HUES64 (cell line): Measurements from ENCODE around the gene TMEM255B.
"Not testable (repeated sequence)": the region's sequence is repeated elsewhere in the genome, so short reads cannot be mapped to it uniquely, and the experiment has no call there.

Experiments used
- H3K27ac ChIP-seq: 2 replicates; pipeline ENCODE4 v1.7.0; 2013; ENCODE audit warnings: low read depth, low read length, inconsistent platforms
- H3K27me3 ChIP-seq: 2 replicates; pipeline ENCODE4 v1.6.1; 2013; ENCODE audit warnings: mild to moderate bottlenecking, low read length; ENCODE audit not compliant: insufficient read depth
- H3K36me3 ChIP-seq: 2 replicates; pipeline ENCODE4 v1.6.1; 2013; ENCODE audit warnings: mild to moderate bottlenecking, low read length; ENCODE audit not compliant: insufficient read depth
- H3K4me1 ChIP-seq: 2 replicates; pipeline ENCODE4 v1.6.1; 2013; ENCODE audit warnings: mild to moderate bottlenecking, low read length, moderate library complexity; ENCODE audit not compliant: insufficient read depth
- H3K4me3 ChIP-seq: 2 replicates; pipeline ENCODE4 v1.5.1; 2013; ENCODE audit warnings: mild to moderate bottlenecking, low read length, moderate library complexity
- H3K9ac ChIP-seq: 2 replicates; pipeline ENCODE4 v1.6.1; 2013; ENCODE audit warnings: mild to moderate bottlenecking, low read depth, low read length
- H3K9me3 ChIP-seq: 2 replicates; pipeline ENCODE4 v1.6.1; 2013; ENCODE audit warnings: low read depth, low read length; ENCODE audit not compliant: insufficient read depth
- WGBS: fragments of 150-250, 120-280 bp; methylation state at CpG from one replicate; pipeline ENCODE4 v1.1.7; 2013; ENCODE audit warnings: missing lambda C conversion rate; 5-methylcytosine and 5-hydroxymethylcytosine counted together

TMEM255B gene

GRCh38 chr13:113823771-113824170, 64.7 kb downstream of the TMEM255B start:
- Histone ChIP-seq H3K36me3 (peaks cover 8% of the 10 kb centered on the region; the same call in 1 of the 2 replicates), H3K4me3 (no peak overlapping the region)

GRCh38 chr13:113825841-113826240, 66.8 kb downstream of the TMEM255B start:
- Histone ChIP-seq H3K27ac (no peak overlapping the region), H3K4me3 (no peak overlapping the region), H3K27me3 (no peaks in the 10 kb centered on the region), H3K9me3 (no peaks in the 10 kb centered on the region), H3K9ac (no peak overlapping the region), H3K36me3 (peaks cover 8% of the 10 kb centered on the region; the same call in 1 of the 2 replicates), H3K4me1 (no peaks in the 10 kb centered on the region)
- WGBS = 92% methylated on average over 16 of the region's 16 CpGs

More at GRCh38 chr13:113823771-113824170, 64.7 kb downstream of the TMEM255B start:
- 96% methylated on average over 19 of the region's 19 CpGs for WGBS
- Histone ChIP-seq H3K9ac (no peak overlapping the region), H3K27ac (no peak overlapping the region), H3K27me3 (no peaks in the 10 kb centered on the region), H3K9me3 (no peaks in the 10 kb centered on the region), H3K4me1 (no peaks in the 10 kb centered on the region)

DNA sequence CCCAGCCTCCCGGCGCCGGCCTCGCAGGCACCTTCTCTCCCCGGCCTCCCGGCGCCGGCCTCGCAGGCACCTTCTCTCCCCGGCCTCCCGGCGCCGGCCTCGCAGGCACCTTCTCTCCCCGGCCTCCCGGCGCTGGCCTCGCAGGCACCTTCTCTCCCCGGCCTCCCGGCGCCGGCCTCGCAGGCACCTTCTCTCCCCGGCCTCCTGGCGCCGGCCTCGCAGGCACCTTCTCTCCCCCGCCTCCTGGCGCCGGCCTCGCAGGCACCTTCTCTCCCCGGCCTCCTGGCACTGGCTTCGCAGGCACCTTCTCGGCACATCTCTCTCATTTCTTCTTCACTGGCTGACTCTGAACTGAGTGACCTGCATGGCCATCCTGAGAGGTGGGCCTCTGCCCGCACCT, 67.4 kb downstream of the TMEM255B start:
- H3K9ac ChIP-seq, H3K4me3 ChIP-seq, H3K27ac ChIP-seq, H3K4me1 ChIP-seq, H3K9me3 ChIP-seq, H3K36me3 ChIP-seq, H3K27me3 ChIP-seq: not testable (repeated sequence)
- 81% methylated on average over 33 of the region's 35 CpGs for WGBS

DNA sequence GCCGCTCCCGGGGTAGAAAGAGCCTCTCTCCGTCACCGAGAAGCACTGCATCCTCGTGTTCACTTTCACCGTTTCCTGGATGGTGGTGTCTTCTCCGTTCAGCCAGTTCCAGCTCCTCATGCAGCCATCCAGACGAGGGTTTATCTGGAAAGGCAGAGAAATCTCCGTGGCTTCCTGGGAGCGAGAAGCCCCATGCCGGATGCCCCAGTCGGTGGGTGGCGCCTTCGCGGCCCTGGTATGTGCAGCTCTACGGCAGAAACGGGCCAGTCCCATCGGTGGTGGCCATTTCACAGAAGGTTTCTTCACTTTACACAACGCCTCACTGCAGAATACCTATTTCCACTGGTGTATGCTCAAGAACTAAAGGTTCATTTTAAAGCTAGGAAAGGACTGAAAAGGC, 68.0 kb downstream of the TMEM255B start:
- Histone ChIP-seq H3K27ac (no peak overlapping the region), H3K4me1 (no peaks in the 10 kb centered on the region), H3K4me3 (no peak overlapping the region), H3K9me3 (no peaks in the 10 kb centered on the region), H3K36me3 (peaks cover 8% of the 10 kb centered on the region; the same call in 1 of the 2 replicates), H3K27me3 (no peaks in the 10 kb centered on the region), H3K9ac (no peak overlapping the region)
- whole genome bisulfite sequencing = 95% methylated on average over 19 of the region's 19 CpGs

DNA sequence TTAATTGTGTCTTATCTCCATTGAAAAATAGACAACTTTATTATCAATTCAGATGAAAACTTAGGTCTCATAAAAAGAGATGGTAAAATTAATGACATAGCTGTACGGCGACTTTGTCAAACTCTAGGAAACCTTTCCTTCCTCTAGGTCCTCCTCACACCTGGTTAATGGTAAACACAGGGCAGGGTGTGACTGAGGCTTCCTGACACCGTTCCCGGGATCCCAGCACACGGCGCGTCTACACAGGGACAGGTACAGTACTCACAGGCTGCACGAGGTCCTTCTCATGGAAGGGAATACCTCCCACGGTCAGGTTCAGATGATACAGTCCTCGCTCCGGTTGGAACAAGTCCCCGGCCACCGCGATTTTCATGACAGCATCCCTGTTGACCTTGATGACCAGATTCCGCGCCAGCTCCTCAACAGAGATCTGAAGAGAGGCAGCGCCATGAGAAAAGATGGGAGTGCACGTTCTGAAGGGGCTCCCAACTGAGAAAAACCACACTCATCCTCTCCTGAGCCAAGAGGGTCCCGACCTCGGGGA, 69.3 kb downstream of the TMEM255B start:
- Histone ChIP-seq H3K27ac (no peak overlapping the region), H3K9me3 (no peaks in the 10 kb centered on the region), H3K36me3 (peaks cover 10% of the 10 kb centered on the region; the same call in 1 of the 2 replicates), H3K4me3 (no peak overlapping the region), H3K9ac (no peak overlapping the region), H3K27me3 (no peaks in the 10 kb centered on the region), H3K4me1 (no peaks in the 10 kb centered on the region)
- 94% methylated on average over 20 of the region's 20 CpGs for WGBS

GRCh38 chr13:113830426-113830950, 71.5 kb downstream of the TMEM255B start:
- 82% methylated on average over 18 of the region's 22 CpGs for WGBS
- not testable (repeated sequence) for H3K4me3 ChIP-seq, H3K9me3 ChIP-seq, H3K4me1 ChIP-seq, H3K9ac ChIP-seq, H3K27ac ChIP-seq, H3K27me3 ChIP-seq
- peaks cover 14% of the 10 kb centered on the region; the same call in 1 of the 2 replicates for H3K36me3 ChIP-seq

DNA sequence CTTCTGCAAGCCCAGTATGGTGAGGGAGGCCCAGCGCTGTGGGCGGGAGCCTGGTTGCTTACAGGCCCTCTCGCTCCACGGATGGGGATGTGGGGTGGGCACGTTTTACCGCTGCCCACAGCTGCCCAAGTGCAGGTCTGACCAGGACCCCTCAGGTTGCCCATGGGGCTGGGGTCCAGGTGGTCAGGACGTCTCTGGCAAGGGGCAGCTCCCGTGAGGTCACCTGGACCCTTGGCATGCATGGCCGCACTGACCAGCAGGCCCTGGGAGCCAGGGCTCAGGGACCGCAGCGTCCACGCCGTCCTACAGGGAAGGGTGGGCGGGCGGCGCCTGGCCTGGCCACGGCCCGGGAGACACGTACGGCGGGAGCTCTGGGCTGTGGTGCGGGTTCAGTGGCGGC, 72.0 kb downstream of the TMEM255B start:
- no peak overlapping the region for H3K27ac ChIP-seq
- H3K4me1 ChIP-seq = no peaks in the 10 kb centered on the region
- no peak overlapping the region for H3K4me3 ChIP-seq
- H3K36me3 ChIP-seq = peaks cover 11% of the 10 kb centered on the region; the same call in 1 of the 2 replicates
- no peak overlapping the region for H3K9ac ChIP-seq
- no peaks in the 10 kb centered on the region for H3K27me3 ChIP-seq
- WGBS = 93% methylated on average over 23 of the region's 23 CpGs
- H3K9me3 ChIP-seq = no peaks in the 10 kb centered on the region

DNA sequence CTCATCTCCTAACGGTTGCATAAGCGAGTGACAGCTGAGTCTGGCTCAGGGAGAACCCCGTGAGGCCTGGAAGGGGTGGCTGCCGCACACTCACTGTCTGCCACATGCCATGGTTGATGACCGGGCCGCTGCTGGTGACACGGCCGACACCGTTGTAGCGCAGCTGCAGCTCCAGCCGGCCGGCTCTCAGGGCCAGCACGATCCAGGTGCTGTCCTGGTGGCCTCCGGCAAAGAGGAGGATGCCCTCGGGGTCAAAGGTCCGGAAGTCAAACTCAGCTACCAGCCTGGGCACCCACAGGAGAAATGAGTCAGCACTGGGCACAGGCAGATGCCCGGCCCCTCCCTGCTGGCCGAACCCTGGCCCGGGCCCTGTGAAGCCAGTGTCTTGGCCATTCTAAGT, 73.2 kb downstream of the TMEM255B start:
- WGBS = 95% methylated on average over 19 of the region's 19 CpGs
- Histone ChIP-seq H3K36me3 (peaks cover 11% of the 10 kb centered on the region; the same call in 1 of the 2 replicates), H3K27me3 (no peaks in the 10 kb centered on the region), H3K4me1 (peaks cover 4% of the 10 kb centered on the region; the same call in 1 of the 2 replicates), H3K4me3 (no peak overlapping the region), H3K9ac (no peak overlapping the region), H3K9me3 (no peaks in the 10 kb centered on the region), H3K27ac (no peak overlapping the region)

DNA sequence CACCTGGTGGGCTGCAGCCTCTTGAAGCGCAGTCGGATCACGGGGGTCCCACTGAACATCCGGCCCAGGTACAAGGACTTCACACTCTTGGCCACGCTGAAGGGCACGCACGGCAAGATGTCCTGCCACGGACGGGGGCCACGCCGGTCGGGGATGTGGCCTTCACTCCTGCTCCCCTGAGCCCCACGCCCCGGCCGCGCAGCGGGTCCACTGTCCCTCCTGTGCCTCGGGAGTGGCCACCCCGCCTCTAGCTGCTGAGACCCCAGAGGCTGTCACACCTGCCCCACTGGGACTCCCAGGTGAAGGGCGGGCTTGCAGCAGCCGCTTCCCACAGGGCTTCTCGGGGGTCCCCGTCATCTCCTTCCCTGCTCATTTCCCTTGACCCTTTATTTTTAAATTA, 73.6 kb downstream of the TMEM255B start:
- H3K36me3 ChIP-seq = peaks cover 11% of the 10 kb centered on the region; the same call in 1 of the 2 replicates
- no peak overlapping the region for H3K9ac ChIP-seq
- 96% methylated on average over 23 of the region's 23 CpGs for WGBS
- peaks cover 8% of the 10 kb centered on the region; the same call in 1 of the 2 replicates for H3K4me1 ChIP-seq
- H3K27me3 ChIP-seq = no peaks in the 10 kb centered on the region
- no peaks in the 10 kb centered on the region for H3K9me3 ChIP-seq
- H3K27ac ChIP-seq = no peak overlapping the region
- no peak overlapping the region for H3K4me3 ChIP-seq

GRCh38 chr13:113833111-113833830, 74.2 kb downstream of the TMEM255B start:
- no peak overlapping the region for H3K4me3 ChIP-seq
- WGBS = 93% methylated on average over 25 of the region's 25 CpGs
- H3K27me3 ChIP-seq = no peaks in the 10 kb centered on the region
- H3K9ac ChIP-seq = no peak overlapping the region
- peaks cover 9% of the 10 kb centered on the region; the same call in 1 of the 2 replicates for H3K36me3 ChIP-seq
- no peak overlapping the region for H3K27ac ChIP-seq
- peaks cover 12% of the 10 kb centered on the region; the same call in 1 of the 2 replicates for H3K4me1 ChIP-seq
- no peaks in the 10 kb centered on the region for H3K9me3 ChIP-seq

DNA sequence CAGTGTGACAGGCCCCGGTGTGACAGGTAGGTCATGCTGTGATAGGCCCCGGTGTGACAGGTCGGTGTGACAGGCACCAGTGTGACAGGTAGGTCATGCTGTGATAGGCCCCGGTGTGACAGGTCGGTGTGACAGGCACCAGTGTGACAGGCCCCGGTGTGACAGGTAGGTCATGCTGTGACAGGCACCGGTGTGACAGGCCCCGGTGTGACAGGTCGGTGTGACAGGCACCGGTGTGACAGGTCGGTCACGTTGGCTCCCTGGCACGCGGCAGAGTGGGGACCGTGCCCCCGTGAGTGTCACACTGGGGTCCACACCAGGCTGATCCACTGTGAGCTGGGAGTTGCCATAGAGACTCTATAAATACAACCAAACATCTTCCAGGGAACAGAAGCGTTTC, 75.0 kb downstream of the TMEM255B start:
- H3K27ac ChIP-seq, H3K27me3 ChIP-seq, H3K36me3 ChIP-seq, H3K4me3 ChIP-seq, H3K9ac ChIP-seq, H3K9me3 ChIP-seq: not testable (repeated sequence)
- H3K4me1 ChIP-seq = peaks cover 12% of the 10 kb centered on the region; the same call in 1 of the 2 replicates
- 96% methylated on average over 17 of the region's 17 CpGs for WGBS
